OCI-LY7 (cell line): ENCODE data around the gene POLR1A. TPM values are rescaled to one million over a fixed set of nuclear protein-coding genes. Genes with fewer than 3 reads are reported as not detected.

Experiments
- BruUV-seq: library from RNA; stranded (reverse); fragments of 400-500 nt; replicated peaks from 2 replicates; lab custom pipeline; 2021; lab: Mats Ljungman, UMichigan
- CTCF ChIA-PET: fragments of 300-600 bp; sonication (Branson Sonifier 250); formaldehyde crosslinking; loops from one replicate; lab custom pipeline; 2022; ENCODE audit warnings: antibody characterized with exemption; ENCODE audit not compliant: unreplicated experiment; lab: Charles Lee
- POLR2A ChIA-PET: fragments of 300-600 bp; sonication (Branson Sonifier 250); formaldehyde crosslinking; loops from one replicate; lab custom pipeline; 2022; ENCODE audit warnings: antibody characterized with exemption; lab: Charles Lee
- DNase-seq: peaks from one replicate; pipeline ENCODE4 v3.0.0-alpha.2; 2015; ENCODE audit warnings: low spot score
- H2AFZ ChIP-seq: fragments of 200-600 bp; sonication (generic), shearing (Covaris generic); 2 replicates; pipeline ENCODE4 v1.6.1; 2014; ENCODE audit warnings: mild to moderate bottlenecking, antibody characterized with exemption, low read length, moderate library complexity
- H3K27ac ChIP-seq: fragments of 200-600 bp; sonication (generic); 2 replicates; pipeline ENCODE4 v1.5.1; 2014; ENCODE audit warnings: mixed run types, low read depth, mild to moderate bottlenecking, moderate library complexity, low read length, inconsistent platforms; ENCODE audit not compliant: poor library complexity, severe bottlenecking
- H3K36me3 ChIP-seq: fragments of 200-600 bp; sonication (generic); 2 replicates; pipeline ENCODE4 v1.6.1; 2014; ENCODE audit warnings: mild to moderate bottlenecking, antibody characterized with exemption, low read length, moderate library complexity, mixed read lengths; ENCODE audit not compliant: insufficient read depth
- H3K4me1 ChIP-seq: fragments of 200-600 bp; sonication (generic); 2 replicates; pipeline ENCODE4 v1.5.1; 2014; ENCODE audit warnings: mild to moderate bottlenecking, low read length; ENCODE audit not compliant: insufficient read depth, poor library complexity, severe bottlenecking
- H3K4me2 ChIP-seq: fragments of 200-600 bp; sonication (generic); 2 replicates; pipeline ENCODE4 v1.6.1; 2014; ENCODE audit warnings: mild to moderate bottlenecking, low read length
- H3K4me3 ChIP-seq: fragments of 200-600 bp; sonication (generic); 2 replicates; pipeline ENCODE4 v1.5.1; 2014; ENCODE audit warnings: mild to moderate bottlenecking, low read depth, low read length; ENCODE audit not compliant: poor library complexity, severe bottlenecking
- H3K79me2 ChIP-seq: fragments of 200-600 bp; sonication (generic); 2 replicates; pipeline ENCODE4 v1.6.1; 2016; ENCODE audit warnings: low read depth, mild to moderate bottlenecking, low read length, moderate library complexity, mixed read lengths; ENCODE audit not compliant: insufficient read depth
- H3K9me2 ChIP-seq: fragments of 200-600 bp; sonication (generic); 2 replicates; pipeline ENCODE4 v1.6.1; 2016; ENCODE audit warnings: mild to moderate bottlenecking, low read length, mixed read lengths; ENCODE audit not compliant: insufficient read depth
- H3K9me3 ChIP-seq: fragments of 200-600 bp; sonication (generic); 2 replicates; pipeline ENCODE4 v1.6.1; 2014; ENCODE audit warnings: mild to moderate bottlenecking, mixed run types, low read length, mixed read lengths
- H4K20me1 ChIP-seq: fragments of 200-600 bp; sonication (generic); 2 replicates; pipeline ENCODE4 v1.6.1; 2014; ENCODE audit warnings: mild to moderate bottlenecking, antibody characterized with exemption, low read length, moderate library complexity, mixed read lengths; ENCODE audit not compliant: insufficient read depth
- CTCF ChIP-seq: fragments of 200-600 bp; sonication (generic); conservative IDR thresholded peaks from 2 replicates; pipeline ENCODE4 v1.5.1; 2014; ENCODE audit warnings: mild to moderate bottlenecking, antibody characterized with exemption, low read length, moderate library complexity, mixed read lengths
- EZH2phosphoT487 ChIP-seq: fragments of 200-600 bp; sonication (generic); IDR thresholded peaks from 2 replicates; pipeline ENCODE4 v1.6.1; 2018; ENCODE audit warnings: low read depth, borderline replicate concordance, mild to moderate bottlenecking, mixed run types, antibody characterized with exemption, low read length, moderate library complexity, mixed read lengths
- intact Hi-C: fragments of 100-400 bp; cut with micrococcal nuclease; formaldehyde crosslinking; loops from one replicate; pipeline ENCODE4 v1.10.0; 2022; ENCODE audit not compliant: unreplicated experiment
- total RNA-seq, 2 experiments: library from RNA; depleted of rRNA in 1 of 2; stranded (reverse); fragments of >200 nt in 1 of 2; shearing (Covaris generic) in 1 of 2; gene quantifications; 2 replicates each; pipeline ENCODE4 v1.2.3, GENCODE V29; 2014 to 2022

POLR1A gene
- total RNA-seq, 2 experiments from 2014 or later, result 17.5 to 53.3 TPM

GRCh38 chr2:86073225-86073624 lies 32.5 kb downstream of the POLR1A start:
- Histone ChIP-seq H3K36me3 (peaks cover 96% of the 10 kb centered on the region), H3K9me2 (no peaks in the 10 kb centered on the region), H3K9me3 (no peaks in the 10 kb centered on the region), H3K79me2 (no peaks in the 10 kb centered on the region), H3K27ac (no peak overlapping the region), H3K4me3 (no peak overlapping the region), H3K4me2 (no peak overlapping the region), H3K4me1 (peaks cover 10% of the 10 kb centered on the region), H2AFZ (no peak overlapping the region), H4K20me1 (no peaks in the 10 kb centered on the region)
- intact Hi-C loops, result no loop called here
- no peak for TF ChIP-seq EZH2phosphoT487
- TF ChIP-seq CTCF, result no peak
- ChIA-PET POLR2A (interaction anchor here (0.6 kb wide), 1 partner anchor 220 kb away, joined by 3 read pairs; no protein-coding TSS in a partner anchor), CTCF (no interaction called here)
- DNase-seq, result no peak
- BruUV-seq, result no TSS peak

- Histone ChIP-seq H2AFZ (no peak overlapping the region), H3K27ac (peak overlapping the region; percentile 10), H3K4me2 (no peak overlapping the region), H3K4me3 (no peak overlapping the region), H3K79me2 (no peaks in the 10 kb centered on the region), H4K20me1 (no peaks in the 10 kb centered on the region), H3K9me2 (no peaks in the 10 kb centered on the region), H3K36me3 (peaks cover 95% of the 10 kb centered on the region), H3K4me1 (peaks cover 13% of the 10 kb centered on the region), H3K9me3 (no peaks in the 10 kb centered on the region)
- DNase-seq, result peak; percentile 60
- intact Hi-C loops, result no loop called here
- BruUV-seq, result no TSS peak
- TF ChIP-seq CTCF, result no peak
- TF ChIP-seq EZH2phosphoT487, result no peak
- CTCF ChIA-PET, result no interaction called here
- POLR2A ChIA-PET, result interaction anchor here (0.6 kb wide), 2 partner anchors 219 to 930 kb away, joined by 3 read pairs; no protein-coding TSS in a partner anchor
Measured at GRCh38 chr2:86072271-86072858, 33.3 kb downstream of the POLR1A start.

GRCh38 chr2:86070868-86071267 lies 34.8 kb downstream of the POLR1A start:
- DNase-seq, result no peak
- H3K9me3 ChIP-seq, result no peaks in the 10 kb centered on the region
- H3K4me3 ChIP-seq, result no peak overlapping the region
- no peak overlapping the region for H2AFZ ChIP-seq
- ChIA-PET CTCF (no interaction called here), POLR2A (interaction anchor here (0.6 kb wide), 1 partner anchor 172 kb away, joined by 3 read pairs; no protein-coding TSS in a partner anchor)
- H4K20me1 ChIP-seq, result no peaks in the 10 kb centered on the region
- no peak overlapping the region for H3K4me2 ChIP-seq
- intact Hi-C loops, result no loop called here
- H3K9me2 ChIP-seq, result no peaks in the 10 kb centered on the region
- TF ChIP-seq CTCF (no peak), EZH2phosphoT487 (no peak)
- peaks cover 95% of the 10 kb centered on the region for H3K36me3 ChIP-seq
- no peak overlapping the region for H3K27ac ChIP-seq
- no TSS peak for BruUV-seq
- H3K4me1 ChIP-seq, result peaks cover 13% of the 10 kb centered on the region
- H3K79me2 ChIP-seq, result no peaks in the 10 kb centered on the region
